ENCODE measurements around the gene TYSND1. TPM values are rescaled to one million over a fixed set of nuclear protein-coding genes. Genes with fewer than 3 reads are reported as not detected.

The TYSND1 gene
- total RNA-seq, 2 donors from 2014 or later = 5.3 to 6.3 TPM

- DNase-seq (ENCODE audit: low spot score) = no peak
- intact Hi-C loops (cut with DNase I) = no loop called here
Observed at GRCh38 chr10:70090013-70090412, 56.5 kb downstream of the TYSND1 start.

- intact Hi-C loops (cut with DNase I) = no loop called here
- no peak for DNase-seq (ENCODE audit: low spot score)
Observed at GRCh38 chr10:70088308-70088698, 58.2 kb downstream of the TYSND1 start.

Other genes starting within 250 kb of the TYSND1 start
- gene MACROH2A2, start 93.9 kb downstream of the TYSND1 start, total RNA-seq = 1 to 10 TPM; 5.6 to 6.9 TPM
- gene AIFM2, start 13.9 kb downstream of the TYSND1 start, total RNA-seq = 10 to 100 TPM in 1 of 2 donors, 1 to 10 TPM in 1; 9.6 to 12.6 TPM
- gene SAR1A, start 23.8 kb upstream of the TYSND1 start, total RNA-seq = 100 to 1,000 TPM; 123 to 129 TPM
- gene PPA1, start 86.7 kb upstream of the TYSND1 start, total RNA-seq = 10 to 100 TPM; 76.3 to 98.4 TPM
- gene NPFFR1, start 137.3 kb upstream of the TYSND1 start, total RNA-seq = not detected
- 1 to 10 TPM; 3.1 to 3.9 TPM for gene LRRC20, start 235.9 kb upstream of the TYSND1 start, total RNA-seq